Posterior cingulate gyrus (tissue), 11 donors: Measurements from ENCODE around the gene CCDC33.

ENCODE experiments used
- DNase-seq, 10 donors: peaks; one replicate each; pipeline versions ENCODE4 v3.0.0 to v3.0.0-alpha.2; 2020 to 2021; ENCODE audit warnings: mixed read lengths in 3 of 10
- intact Hi-C: fragments of 100-400 bp; cut with DNase I; formaldehyde crosslinking; loops from one replicate; pipeline ENCODE4 v1.15.1; 2023

The CCDC33 gene

GRCh38 chr15:74324714-74325113 lies 88.6 kb downstream of the CCDC33 start:
- DNase-seq, result no peak
- intact Hi-C loops, result loop anchor here (10.0 kb wide), 1 partner anchor 270 kb away; no protein-coding TSS in a partner anchor

- intact Hi-C loops, result loop anchor here (10.0 kb wide), 1 partner anchor 272 kb away; no protein-coding TSS in a partner anchor
- DNase-seq, result peak in 1 of 10 donors; percentile 21
Observed at GRCh38 chr15:74326746-74327145, 90.6 kb downstream of the CCDC33 start.

- intact Hi-C loops, result loop anchor here (10.0 kb wide), 1 partner anchor 273 kb away; no protein-coding TSS in a partner anchor
- no peak for DNase-seq
Observed at GRCh38 chr15:74327756-74328155, 91.6 kb downstream of the CCDC33 start.

GRCh38 chr15:74328331-74329056 lies 92.4 kb downstream of the CCDC33 start:
- peak in 2 of 10 donors; percentile 39 to 50 for DNase-seq
- intact Hi-C loops, result loop anchor here (10.0 kb wide), 1 partner anchor 274 kb away; no protein-coding TSS in a partner anchor

GRCh38 chr15:74330861-74331408 lies 94.8 kb downstream of the CCDC33 start:
- intact Hi-C loops, result no loop called here
- DNase-seq, result peak in 3 of 10 donors; percentile 29 to 74 (median 69)

- DNase-seq, result peak in 3 of 10 donors; percentile 9 to 67 (median 24)
- intact Hi-C loops, result no loop called here
Observed at GRCh38 chr15:74332011-74332410, 95.9 kb downstream of the CCDC33 start.

- intact Hi-C loops, result no loop called here
- DNase-seq, result peak in 3 of 10 donors; percentile 62 to 73 (median 63)
Observed at GRCh38 chr15:74332611-74333010, 96.5 kb downstream of the CCDC33 start.

- DNase-seq, result peak in 3 of 10 donors; percentile 7 to 67 (median 55)
- intact Hi-C loops, result no loop called here
Observed at GRCh38 chr15:74333093-74333492, 97.0 kb downstream of the CCDC33 start.

GRCh38 chr15:74333662-74334061 lies 97.5 kb downstream of the CCDC33 start:
- intact Hi-C loops, result no loop called here
- peak in 3 of 10 donors; percentile 35 to 53 (median 47) for DNase-seq

- intact Hi-C loops, result no loop called here
- DNase-seq, result peak in 1 of 10 donors; percentile 3
Observed at GRCh38 chr15:74334127-74334526, 98.0 kb downstream of the CCDC33 start.

- DNase-seq, result peak in 3 of 10 donors; percentile 27 to 75 (median 53)
- intact Hi-C loops, result no loop called here
Observed at GRCh38 chr15:74335396-74335795, 99.3 kb downstream of the CCDC33 start.

- intact Hi-C loops, result no loop called here
- peak in 3 of 10 donors; percentile 12 to 39 (median 26) for DNase-seq
Observed at GRCh38 chr15:74336061-74337005, 100.2 kb downstream of the CCDC33 start.

GRCh38 chr15:74337146-74337545 lies 101.0 kb downstream of the CCDC33 start:
- intact Hi-C loops, result no loop called here
- peak in 3 of 10 donors; percentile 39 to 60 (median 49) for DNase-seq

- intact Hi-C loops, result no loop called here
- DNase-seq, result peak in 2 of 10 donors; percentile 10 to 18
Observed at GRCh38 chr15:74337607-74338211, 101.6 kb downstream of the CCDC33 start.

GRCh38 chr15:74338676-74339075 lies 102.5 kb downstream of the CCDC33 start:
- intact Hi-C loops, result no loop called here
- DNase-seq, result peak in 2 of 10 donors; percentile 38 to 48

- peak in 2 of 10 donors; percentile 59 to 67 for DNase-seq
- intact Hi-C loops, result no loop called here
Observed at GRCh38 chr15:74339371-74339770, 103.2 kb downstream of the CCDC33 start.

GRCh38 chr15:74340150-74340549 lies 104.0 kb downstream of the CCDC33 start:
- DNase-seq, result peak in 2 of 10 donors; percentile 4 to 23
- intact Hi-C loops, result no loop called here

GRCh38 chr15:74343127-74343796 lies 107.1 kb downstream of the CCDC33 start:
- intact Hi-C loops, result no loop called here
- DNase-seq, result peak in 2 of 10 donors; percentile 56 to 61

GRCh38 chr15:74343797-74344127 lies 107.6 kb downstream of the CCDC33 start:
- intact Hi-C loops, result no loop called here
- DNase-seq, result peak in 1 of 10 donors; percentile 64
